Skeletal muscle cell (primary cell): ENCODE data around the gene C19orf18.
"Not testable (repeated sequence)": the region's sequence is repeated elsewhere in the genome, so short reads cannot be mapped to it uniquely, and the experiment has no call there.

Source experiments
- DNase-seq: peaks from one replicate; pipeline ENCODE4 v3.0.0-alpha.2; 2010; ENCODE audit warnings: low read depth
- H3K4me3 ChIP-seq: 2 replicates; pipeline ENCODE4 v1.5.1; 2011; ENCODE audit warnings: low read depth, mild to moderate bottlenecking, control low read depth, low read length, moderate library complexity

The C19orf18 gene

GRCh38 chr19:57974434-57974833 is at the start of gene C19orf18:
Gene C19orf18, minus strand, starts transcription at chr19:57974534. Its CDS starts 102 bp downstream, at chr19:57974432.
- H3K4me3 ChIP-seq: no peak within 1 kb of the TSS
- DNase-seq: no peak

DNA sequence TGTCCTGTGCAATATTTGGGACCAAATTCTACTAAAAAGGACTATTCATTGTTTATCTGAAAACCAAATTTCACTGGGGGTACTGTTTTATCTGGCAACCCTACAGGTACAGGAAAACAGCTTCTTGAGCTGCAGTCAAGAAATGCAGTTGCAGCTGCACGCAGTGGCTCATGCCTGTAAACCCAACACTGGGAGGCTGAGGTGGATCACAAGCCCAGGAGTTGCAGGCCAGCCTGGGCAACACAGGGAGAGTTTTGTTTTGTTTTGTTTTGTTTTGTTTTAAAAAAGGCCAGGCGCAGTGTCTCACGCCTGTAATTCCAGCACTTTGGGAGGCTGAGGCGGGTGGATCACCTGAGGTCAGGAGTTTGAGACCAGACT is 47.9 kb upstream of the C19orf18 start:
- no peak for DNase-seq

GRCh38 chr19:58021541-58022282 is 47.4 kb upstream of the C19orf18 start:
- no peak overlapping the region for H3K4me3 ChIP-seq
- no peak for DNase-seq

More for the DNA sequence above, 47.9 kb upstream of the C19orf18 start:
- no peak overlapping the region for H3K4me3 ChIP-seq

DNA sequence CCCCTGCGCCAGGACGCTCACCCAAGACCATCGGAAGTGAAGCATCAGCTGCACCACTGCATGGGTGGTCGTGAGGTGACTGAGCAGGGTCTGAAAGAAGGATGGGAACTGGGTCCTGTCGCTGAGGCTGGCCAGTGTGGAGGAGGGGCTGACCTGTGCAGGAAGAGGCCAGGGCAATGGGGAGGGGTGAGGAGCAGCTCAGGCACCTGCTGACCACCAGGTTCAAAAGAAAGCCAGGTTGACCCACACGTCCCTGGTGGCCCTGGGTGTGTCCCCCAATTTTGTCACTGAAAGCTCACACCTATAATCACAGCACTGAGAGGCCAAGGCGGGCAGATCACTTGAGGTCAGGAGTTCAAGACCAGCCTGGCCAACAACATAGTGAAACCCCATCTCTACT is 45.8 kb upstream of the C19orf18 start:
- no peak for DNase-seq
- no peak overlapping the region for H3K4me3 ChIP-seq

DNA sequence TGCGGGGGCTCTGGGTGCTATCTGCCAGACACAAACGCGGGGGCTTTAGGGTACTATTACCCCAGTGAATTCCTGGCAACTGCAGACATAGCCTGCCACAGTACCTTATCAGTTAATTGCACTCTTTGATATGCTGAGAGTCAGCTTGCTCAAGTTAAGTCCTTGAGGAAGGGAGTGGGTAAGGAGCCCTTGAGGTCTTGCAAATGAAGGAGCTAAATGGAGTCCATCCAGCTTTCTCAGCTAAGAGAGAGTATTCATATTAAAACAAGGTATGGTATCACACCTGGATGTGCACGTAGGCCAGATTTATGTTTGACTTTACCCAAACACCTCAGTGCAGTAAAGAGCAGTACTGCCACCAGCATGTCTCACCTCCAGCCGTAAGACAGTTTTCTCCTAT is 39.8 kb upstream of the C19orf18 start:
- no peak overlapping the region for H3K4me3 ChIP-seq
- no peak for DNase-seq

DNA sequence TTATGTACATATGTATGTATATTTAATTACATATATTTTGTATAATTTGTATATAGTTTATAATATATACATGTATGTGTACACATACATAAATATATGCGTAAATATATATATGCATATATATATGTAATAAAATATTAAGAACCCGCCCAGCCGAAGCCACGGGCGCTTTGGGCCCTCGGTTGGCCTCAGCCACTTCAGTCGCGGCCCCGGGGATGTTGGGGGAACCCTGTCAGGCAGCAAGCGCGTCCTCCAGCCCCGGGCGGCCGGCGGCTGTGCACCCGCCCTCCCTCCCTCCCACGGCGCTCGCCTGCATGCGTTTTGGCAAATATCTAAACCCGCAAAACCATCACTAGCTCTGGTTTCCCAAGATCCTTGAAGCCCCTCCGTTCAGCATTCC is 36.2 kb upstream of the C19orf18 start:
- no peak overlapping the region for H3K4me3 ChIP-seq
- DNase-seq: no peak

- H3K4me3 ChIP-seq: peak overlapping the region; percentile 63
- peak; percentile 56 for DNase-seq
Measured at GRCh38 chr19:58009666-58010301, 35.5 kb upstream of the C19orf18 start.

DNA sequence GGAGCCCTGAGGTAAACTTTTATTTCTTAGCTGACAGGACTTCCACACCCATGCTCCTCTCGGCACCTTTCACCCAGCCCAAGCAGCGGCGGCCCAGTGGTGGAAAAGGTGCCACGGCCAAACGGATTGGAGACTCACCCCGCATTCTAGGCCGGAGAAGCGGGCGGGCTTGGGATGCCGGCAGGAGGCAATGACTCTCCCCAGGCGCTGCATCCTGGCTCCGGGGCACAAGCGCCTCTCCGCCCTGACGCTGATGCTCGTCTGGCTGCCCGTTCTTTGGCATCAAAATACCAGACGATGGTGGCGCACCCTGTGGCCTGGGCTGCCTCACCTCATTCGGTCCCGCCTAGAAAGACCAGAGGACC is 34.9 kb upstream of the C19orf18 start:
- DNase-seq: no peak
- H3K4me3 ChIP-seq: peak overlapping the region; percentile 63

DNA sequence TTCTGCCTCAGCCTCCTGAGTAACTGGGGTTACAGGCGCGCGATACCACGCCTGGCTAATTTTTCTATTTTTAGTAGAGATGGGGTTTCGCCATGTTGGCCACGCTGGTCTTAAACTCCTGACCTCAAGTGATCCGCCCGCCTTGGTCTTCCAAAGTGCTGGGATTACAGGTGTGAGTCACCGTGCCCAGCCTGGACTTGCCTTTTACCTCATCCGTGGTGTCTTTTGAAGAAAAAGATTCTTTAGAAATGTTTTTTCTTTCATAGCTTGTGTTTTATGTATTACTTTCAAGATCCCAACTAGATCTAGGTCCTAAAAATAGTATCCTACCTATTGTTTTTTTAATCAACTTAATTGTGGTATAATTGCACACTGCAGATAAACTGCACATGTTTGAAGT is 34.5 kb upstream of the C19orf18 start:
- H3K4me3 ChIP-seq: peak overlapping the region; percentile 63
- not testable (repeated sequence) for DNase-seq

DNA sequence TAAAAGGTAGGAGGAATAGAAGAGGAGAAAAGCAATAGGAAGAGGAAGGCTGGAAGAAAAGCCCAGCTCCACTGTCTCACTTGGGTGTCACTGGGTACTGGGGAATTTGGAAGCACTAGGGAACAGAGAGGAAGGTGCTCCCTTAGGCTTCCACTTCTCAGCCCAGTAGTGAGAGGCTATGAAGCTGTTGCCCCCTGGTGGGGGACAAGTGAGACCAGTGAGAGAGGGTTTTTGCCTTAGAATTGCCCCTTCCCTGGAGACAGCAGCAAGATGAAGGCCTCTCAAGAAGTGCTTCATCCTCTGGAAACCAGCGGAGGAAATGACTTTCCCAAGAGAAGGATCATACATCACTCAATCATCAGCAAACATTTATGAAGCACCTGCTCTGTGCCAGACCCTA is 33.0 kb upstream of the C19orf18 start:
- no peak for DNase-seq
- H3K4me3 ChIP-seq: no peak overlapping the region

GRCh38 chr19:58003174-58003828 is 29.0 kb upstream of the C19orf18 start:
- DNase-seq: no peak
- peak overlapping the region; percentile 90 for H3K4me3 ChIP-seq

DNA sequence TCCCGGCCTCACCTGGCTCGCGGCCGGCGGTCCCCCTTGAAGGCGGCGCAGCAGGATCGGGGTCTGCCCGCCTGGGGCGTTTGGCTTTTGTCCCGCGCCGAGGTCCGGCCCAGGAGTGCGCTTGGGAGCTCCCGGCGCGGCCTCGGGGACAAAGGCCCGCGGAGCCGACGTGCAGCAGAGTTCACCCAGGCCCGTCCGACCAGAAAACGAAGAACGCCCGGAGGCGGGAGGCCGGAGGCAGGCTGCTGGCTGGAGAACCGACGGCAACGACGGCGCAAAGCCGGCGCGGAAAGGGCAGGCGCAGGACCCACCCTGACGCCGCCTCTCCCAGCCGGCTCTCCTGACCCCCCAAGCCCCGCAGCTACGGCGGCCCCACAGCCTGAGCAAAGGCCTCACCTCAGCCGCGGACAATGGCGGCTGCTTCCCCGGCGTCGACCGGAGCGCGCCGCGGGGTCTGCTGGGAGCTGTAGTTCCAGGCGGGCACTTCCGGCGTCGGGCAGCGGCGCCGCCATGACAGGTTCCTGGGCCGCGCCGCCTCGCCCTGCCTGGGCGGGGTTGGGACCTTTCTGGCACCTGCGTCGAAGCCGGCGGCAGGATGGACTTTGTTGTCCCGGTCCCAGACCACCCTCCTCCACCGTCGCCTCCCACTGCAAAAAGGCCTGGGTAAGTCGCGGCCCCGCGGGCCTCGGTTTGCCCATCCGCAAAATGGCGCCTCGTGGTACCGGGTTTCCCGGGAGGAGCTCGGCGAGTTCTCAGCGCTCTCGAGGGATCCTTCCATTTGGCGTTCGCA is 28.2 kb upstream of the C19orf18 start, which contains the start of gene ZNF606:
TSS of gene ZNF606 (minus strand) at position 437 of the 790 bp plus-strand sequence. CDS start 1,501 bp downstream, outside the sequence.
- DNase-seq: peak; percentile 49
- H3K4me3 ChIP-seq: peak within 1 kb of the TSS; percentile 90

- DNase-seq: no peak
- peak overlapping the region; percentile 90 for H3K4me3 ChIP-seq
Measured at GRCh38 chr19:58001895-58002369, 27.6 kb upstream of the C19orf18 start.

DNA sequence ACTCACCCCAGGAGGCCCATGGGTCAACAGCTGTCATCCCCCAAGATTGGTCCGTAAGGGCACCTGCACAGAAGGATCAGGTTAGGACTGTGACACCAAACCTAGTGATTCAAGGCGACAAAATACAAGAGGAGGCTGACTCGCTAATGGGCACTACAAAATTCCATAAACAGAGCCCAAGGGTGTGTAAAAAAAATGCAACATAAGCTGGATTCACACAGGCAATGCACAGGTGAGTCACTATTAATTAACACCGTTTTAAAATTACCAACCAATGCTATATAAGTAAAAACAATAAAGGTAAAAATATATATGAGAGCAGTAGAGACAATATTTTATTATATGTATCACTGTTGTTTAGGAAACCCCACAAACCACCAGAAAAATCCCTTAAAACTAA is 26.3 kb upstream of the C19orf18 start:
- no peak overlapping the region for H3K4me3 ChIP-seq
- DNase-seq: no peak

- DNase-seq: no peak
- H3K4me3 ChIP-seq: no peak overlapping the region
Measured at GRCh38 chr19:57992841-57993240, 18.5 kb upstream of the C19orf18 start.

GRCh38 chr19:57978586-57979289 is 4.4 kb upstream of the C19orf18 start:
- no peak overlapping the region for H3K4me3 ChIP-seq
- DNase-seq: no peak

- H3K4me3 ChIP-seq: no peak overlapping the region
- no peak for DNase-seq
Measured at GRCh38 chr19:57964761-57965160, 9.6 kb downstream of the C19orf18 start.

DNA sequence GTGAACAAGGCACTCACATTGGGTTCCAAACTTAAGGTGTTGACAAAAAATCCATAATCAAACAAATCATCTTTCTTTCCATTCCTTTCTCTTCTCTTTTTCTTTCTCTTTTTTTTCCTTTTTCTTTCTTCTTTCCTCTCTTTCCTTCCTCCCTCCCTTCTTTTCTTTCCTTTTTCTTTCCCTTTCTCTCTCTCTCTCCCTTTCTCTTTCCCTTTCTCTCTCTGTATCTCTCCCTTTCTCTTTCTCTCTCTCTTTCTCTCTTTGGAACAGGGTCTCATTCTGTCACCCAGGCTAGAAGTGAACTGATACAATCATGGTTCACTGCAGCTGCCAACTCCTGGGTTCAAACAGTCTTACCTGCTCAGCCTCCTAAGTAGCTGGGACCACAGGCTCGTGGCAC is 12.5 kb downstream of the C19orf18 start:
- no peak for DNase-seq
- no peak overlapping the region for H3K4me3 ChIP-seq

- no peak for DNase-seq
- H3K4me3 ChIP-seq: no peak overlapping the region
Measured at GRCh38 chr19:57954996-57955395, 19.3 kb downstream of the C19orf18 start.
